NCI-H128 (cell line): Measurements from ENCODE around the gene YPEL5.

Experiments
- DNase-seq: peaks from one replicate; lab custom pipeline; 2025; ENCODE audit not compliant: unreplicated experiment; lab: John Stamatoyannopoulos, UW

Gene YPEL5

DNA sequence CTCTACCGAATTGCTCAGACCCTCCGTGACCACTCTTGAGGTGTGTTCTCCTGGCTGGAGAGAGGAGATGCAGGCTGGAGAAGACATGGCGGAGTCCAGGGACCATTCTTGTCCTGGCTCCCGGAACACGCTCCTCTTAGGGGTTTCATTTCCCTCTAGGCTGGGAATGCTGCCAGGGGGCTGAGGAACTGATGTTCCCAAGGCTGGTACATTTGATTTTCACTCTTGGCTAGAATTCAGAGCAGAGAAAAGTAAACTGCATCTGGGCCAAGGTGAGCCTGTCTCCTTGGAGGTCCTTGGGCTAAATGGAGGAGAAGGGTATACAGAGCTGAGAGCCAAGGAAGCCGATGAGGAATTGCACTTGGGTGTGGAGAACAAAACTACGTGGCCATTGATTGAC, 56.3 kb downstream of the YPEL5 start:
- DNase-seq = no peak

DNA sequence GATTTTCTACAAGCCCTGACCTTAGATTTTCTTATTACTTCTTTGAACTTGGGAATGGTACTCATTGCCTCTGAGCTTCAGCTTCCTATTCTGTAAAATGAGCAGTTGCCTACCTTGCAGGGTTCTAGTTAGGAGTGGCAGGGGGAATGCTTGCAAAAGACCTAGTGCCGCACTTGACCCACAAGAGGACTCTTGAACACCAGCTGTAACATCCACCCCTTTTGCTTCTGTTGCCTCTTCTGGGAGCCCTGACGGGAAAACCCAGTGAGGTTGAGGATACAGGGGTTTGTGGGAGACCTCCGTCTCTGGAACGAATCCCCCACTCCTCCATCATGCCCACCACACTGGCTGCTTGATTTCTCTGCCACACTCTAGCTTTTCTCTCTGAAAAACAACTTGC, 57.5 kb downstream of the YPEL5 start:
- DNase-seq = no peak

GRCh38 chr2:30205456-30205855, 58.6 kb downstream of the YPEL5 start:
- DNase-seq = no peak

GRCh38 chr2:30206461-30207430, 59.9 kb downstream of the YPEL5 start:
- DNase-seq = no peak

- DNase-seq = no peak
These were observed 61.6 kb downstream of the YPEL5 start for GRCh38 chr2:30208453-30208852.

- no peak for DNase-seq
These were observed 62.4 kb downstream of the YPEL5 start for GRCh38 chr2:30209227-30209626.
